ENCODE results near the gene ASB12.

ASB12 gene

DNA sequence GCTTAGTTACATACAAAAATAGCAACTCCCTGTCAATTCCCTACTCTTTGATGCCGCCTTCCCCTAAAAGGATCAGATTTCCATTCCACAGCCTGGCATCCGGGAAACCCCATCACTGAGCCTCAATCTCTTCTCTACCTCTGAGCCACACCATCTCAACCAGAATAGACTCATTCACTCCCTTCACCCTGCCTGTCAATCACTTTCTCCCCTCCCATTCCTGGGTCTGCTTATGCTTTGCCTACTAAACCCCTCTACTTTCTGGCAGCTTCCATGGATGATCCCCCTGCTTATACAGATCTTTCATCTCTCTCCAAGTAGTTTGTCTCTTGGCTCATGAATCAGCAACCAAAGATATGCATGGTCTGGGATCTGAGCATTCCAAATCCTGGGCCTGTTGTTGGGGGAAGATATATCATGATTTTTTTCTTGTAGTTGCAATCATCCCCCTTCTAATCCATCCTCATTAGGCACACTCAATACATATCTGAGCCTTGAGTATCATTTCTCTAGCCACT is 27.5 kb downstream of the ASB12 start:
- peaks cover 31% of the 10 kb centered on the region; the same call in 1 of the 2 replicates for H3K9me3 ChIP-seq (ENCODE audit: control insufficient read depth, insufficient read depth, low read length)
- no peaks in the 10 kb centered on the region for H3K4me1 ChIP-seq (ENCODE audit: control insufficient read depth, insufficient read depth, low read length)
- no peak overlapping the region for H3K27ac ChIP-seq (ENCODE audit: low read depth, low read length)
- no peaks in the 10 kb centered on the region for H3K36me3 ChIP-seq (ENCODE audit: control insufficient read depth, insufficient read depth, low read length)
- peaks cover 11% of the 10 kb centered on the region for H3K27me3 ChIP-seq (ENCODE audit: control insufficient read depth, insufficient read depth, low read length)
- H3K4me3 ChIP-seq (ENCODE audit: low read depth, low read length) = no peak overlapping the region
- no peak overlapping the region for H3K9ac ChIP-seq (ENCODE audit: low read depth, low read length)

DNA sequence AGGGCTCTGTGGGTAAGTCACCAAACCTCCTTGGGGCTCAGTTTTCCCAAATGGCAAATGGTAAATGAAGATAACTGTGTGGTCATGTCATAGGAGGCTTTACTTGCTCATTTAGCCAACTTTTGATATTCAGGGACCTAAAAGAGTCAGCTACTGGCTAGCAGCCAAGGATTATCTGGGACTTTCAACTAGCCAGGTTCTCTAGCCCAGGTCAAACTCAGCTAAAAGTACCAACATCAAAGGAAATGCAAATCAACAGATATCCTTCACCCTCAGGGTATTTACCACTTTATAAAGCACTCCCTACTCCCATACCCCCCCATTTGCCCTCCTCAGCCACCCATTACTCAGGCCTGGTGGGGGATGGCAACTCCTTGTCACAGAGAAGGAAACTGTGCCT is 32.4 kb downstream of the ASB12 start:
- no peak overlapping the region for H3K9ac ChIP-seq (ENCODE audit: low read depth, low read length)
- no peak overlapping the region for H3K4me3 ChIP-seq (ENCODE audit: low read depth, low read length)
- no peak overlapping the region for H3K27ac ChIP-seq (ENCODE audit: low read depth, low read length)
- 0 out of 2 replicates have a peak, but pooled peaks cover 2% of the 10 kb centered on the region for H3K36me3 ChIP-seq (ENCODE audit: control insufficient read depth, insufficient read depth, low read length)
- no peaks in the 10 kb centered on the region for H3K27me3 ChIP-seq (ENCODE audit: control insufficient read depth, insufficient read depth, low read length)
- no peaks in the 10 kb centered on the region for H3K4me1 ChIP-seq (ENCODE audit: control insufficient read depth, insufficient read depth, low read length)
- H3K9me3 ChIP-seq (ENCODE audit: control insufficient read depth, insufficient read depth, low read length) = peaks cover 57% of the 10 kb centered on the region

DNA sequence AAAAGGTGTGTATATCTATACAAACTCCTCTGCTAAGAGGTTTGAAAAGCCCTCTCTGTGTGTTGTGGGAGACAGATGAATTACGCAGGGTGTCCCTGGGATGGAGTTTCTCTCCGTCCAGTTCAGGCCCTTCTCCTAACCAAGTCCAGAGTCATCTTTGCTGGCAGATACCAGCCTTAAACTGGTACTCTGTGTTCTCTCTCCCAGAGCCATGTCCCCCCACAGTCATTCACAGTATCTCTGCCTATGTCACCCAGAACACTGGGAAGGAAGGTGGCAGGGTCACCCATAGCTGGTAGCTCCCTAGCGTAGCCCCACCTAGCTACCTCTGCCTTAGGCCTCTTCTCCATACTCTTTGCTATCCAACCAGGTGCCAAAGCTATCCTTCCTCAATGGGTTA is 33.8 kb downstream of the ASB12 start:
- Histone ChIP-seq H3K27ac (ENCODE audit: low read depth, low read length) (no peak overlapping the region), H3K9me3 (ENCODE audit: control insufficient read depth, insufficient read depth, low read length) (peaks cover 67% of the 10 kb centered on the region), H3K9ac (ENCODE audit: low read depth, low read length) (no peak overlapping the region), H3K36me3 (ENCODE audit: control insufficient read depth, insufficient read depth, low read length) (peaks cover 15% of the 10 kb centered on the region; the same call in 1 of the 2 replicates), H3K27me3 (ENCODE audit: control insufficient read depth, insufficient read depth, low read length) (no peaks in the 10 kb centered on the region), H3K4me1 (ENCODE audit: control insufficient read depth, insufficient read depth, low read length) (no peaks in the 10 kb centered on the region), H3K4me3 (ENCODE audit: low read depth, low read length) (no peak overlapping the region)

DNA sequence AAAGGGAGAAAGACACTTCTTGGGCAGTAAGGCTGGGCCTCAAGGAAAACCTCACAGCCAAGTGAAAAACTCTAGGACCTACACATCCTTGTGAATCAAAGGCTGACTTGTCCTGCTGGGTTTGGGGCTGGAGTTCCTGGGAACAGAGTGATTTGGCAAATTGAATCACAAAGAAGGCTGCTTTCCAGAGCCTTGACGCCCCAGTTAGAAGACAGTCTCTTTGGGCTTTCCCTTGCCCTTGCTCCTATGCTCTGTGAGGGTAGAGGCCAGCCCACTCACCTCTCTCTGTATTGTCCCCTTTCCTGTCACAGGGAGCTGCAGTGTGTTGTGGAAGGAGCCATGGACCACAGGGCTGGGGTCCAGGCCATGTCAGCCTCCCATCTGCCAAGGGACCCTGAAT is 34.5 kb downstream of the ASB12 start:
- no peak overlapping the region for H3K27ac ChIP-seq (ENCODE audit: low read depth, low read length)
- H3K9me3 ChIP-seq (ENCODE audit: control insufficient read depth, insufficient read depth, low read length) = peaks cover 70% of the 10 kb centered on the region
- H3K36me3 ChIP-seq (ENCODE audit: control insufficient read depth, insufficient read depth, low read length) = peaks cover 21% of the 10 kb centered on the region; the same call in 1 of the 2 replicates
- H3K27me3 ChIP-seq (ENCODE audit: control insufficient read depth, insufficient read depth, low read length) = no peaks in the 10 kb centered on the region
- no peaks in the 10 kb centered on the region for H3K4me1 ChIP-seq (ENCODE audit: control insufficient read depth, insufficient read depth, low read length)
- no peak overlapping the region for H3K4me3 ChIP-seq (ENCODE audit: low read depth, low read length)
- H3K9ac ChIP-seq (ENCODE audit: low read depth, low read length) = no peak overlapping the region

DNA sequence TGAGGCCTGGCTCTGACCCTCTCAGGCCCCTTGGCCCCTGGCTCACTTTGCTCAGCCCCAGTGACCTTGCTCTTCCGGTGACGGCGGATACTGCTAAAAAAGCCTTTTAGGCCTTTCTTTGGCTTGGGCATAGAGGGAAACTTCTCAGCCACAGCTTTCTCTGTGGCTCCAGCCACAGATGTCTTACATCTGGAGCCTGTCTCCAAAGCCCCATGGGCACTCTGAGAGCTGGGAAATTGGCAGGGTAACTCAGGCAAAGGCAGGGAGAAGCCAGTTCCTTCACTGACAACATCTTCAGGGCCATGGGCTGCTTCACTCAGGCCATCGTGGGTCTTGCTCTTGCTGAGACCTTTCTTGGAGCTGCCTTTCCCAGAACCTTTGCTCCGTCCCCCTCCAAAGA is 37.7 kb downstream of the ASB12 start:
- H3K4me3 ChIP-seq (ENCODE audit: low read depth, low read length) = no peak overlapping the region
- H3K4me1 ChIP-seq (ENCODE audit: control insufficient read depth, insufficient read depth, low read length) = no peaks in the 10 kb centered on the region
- peaks cover 64% of the 10 kb centered on the region for H3K9me3 ChIP-seq (ENCODE audit: control insufficient read depth, insufficient read depth, low read length)
- H3K27me3 ChIP-seq (ENCODE audit: control insufficient read depth, insufficient read depth, low read length) = no peaks in the 10 kb centered on the region
- H3K27ac ChIP-seq (ENCODE audit: low read depth, low read length) = no peak overlapping the region
- no peak overlapping the region for H3K9ac ChIP-seq (ENCODE audit: low read depth, low read length)
- peaks cover 25% of the 10 kb centered on the region; the same call in 1 of the 2 replicates for H3K36me3 ChIP-seq (ENCODE audit: control insufficient read depth, insufficient read depth, low read length)

- Histone ChIP-seq H3K27me3 (ENCODE audit: control insufficient read depth, insufficient read depth, low read length) (no peaks in the 10 kb centered on the region), H3K4me1 (ENCODE audit: control insufficient read depth, insufficient read depth, low read length) (no peaks in the 10 kb centered on the region), H3K4me3 (ENCODE audit: low read depth, low read length) (no peak overlapping the region), H3K36me3 (ENCODE audit: control insufficient read depth, insufficient read depth, low read length) (peaks cover 25% of the 10 kb centered on the region; the same call in 1 of the 2 replicates), H3K9me3 (ENCODE audit: control insufficient read depth, insufficient read depth, low read length) (peaks cover 69% of the 10 kb centered on the region), H3K27ac (ENCODE audit: low read depth, low read length) (no peak overlapping the region), H3K9ac (ENCODE audit: low read depth, low read length) (no peak overlapping the region)
Measured at GRCh38 chrX:64192040-64192439, 38.4 kb downstream of the ASB12 start.

DNA sequence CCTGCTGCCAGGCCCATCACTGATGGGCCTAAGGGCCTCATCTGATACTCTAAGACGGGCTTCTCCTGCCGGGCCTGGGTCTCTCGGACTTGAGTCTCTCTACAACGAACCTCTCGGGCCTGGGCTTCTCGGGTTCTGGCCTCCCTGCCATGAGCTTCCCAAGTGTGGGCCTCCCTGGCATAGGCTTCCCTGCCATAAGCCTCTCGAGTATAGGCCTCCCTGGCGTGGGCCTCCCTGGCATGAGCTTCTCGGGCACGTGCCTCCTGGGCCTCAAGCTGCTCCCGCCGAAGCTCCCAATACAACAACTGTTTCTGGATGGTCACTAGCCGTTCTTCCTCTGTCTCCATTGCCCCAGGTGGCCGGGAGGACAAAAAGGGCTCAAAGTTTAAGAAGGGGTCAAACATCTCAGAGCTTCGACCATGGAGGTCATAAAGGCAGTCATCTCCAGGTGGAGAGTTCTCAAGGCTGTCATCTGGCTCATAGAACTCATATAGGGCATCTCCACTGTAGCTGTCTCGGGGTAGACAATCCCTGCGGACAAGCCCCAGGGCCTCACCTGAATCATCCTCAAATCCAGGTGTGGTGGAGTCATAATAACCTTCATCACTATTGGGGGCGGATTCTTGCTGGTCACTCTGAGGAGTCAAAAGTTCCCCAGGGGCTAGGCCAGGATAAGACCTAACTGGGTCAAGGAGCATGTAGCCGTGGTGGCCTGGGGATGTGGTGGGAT is 39.0 kb downstream of the ASB12 start:
- H3K4me1 ChIP-seq (ENCODE audit: control insufficient read depth, insufficient read depth, low read length) = no peaks in the 10 kb centered on the region
- H3K27me3 ChIP-seq (ENCODE audit: control insufficient read depth, insufficient read depth, low read length) = no peaks in the 10 kb centered on the region
- H3K9me3 ChIP-seq (ENCODE audit: control insufficient read depth, insufficient read depth, low read length) = peaks cover 69% of the 10 kb centered on the region
- H3K36me3 ChIP-seq (ENCODE audit: control insufficient read depth, insufficient read depth, low read length) = peaks cover 25% of the 10 kb centered on the region; the same call in 1 of the 2 replicates
- H3K4me3 ChIP-seq (ENCODE audit: low read depth, low read length) = no peak overlapping the region
- no peak overlapping the region for H3K9ac ChIP-seq (ENCODE audit: low read depth, low read length)
- no peak overlapping the region for H3K27ac ChIP-seq (ENCODE audit: low read depth, low read length)

GRCh38 chrX:64190136-64190740 is 40.2 kb downstream of the ASB12 start:
- no peak overlapping the region for H3K27ac ChIP-seq (ENCODE audit: low read depth, low read length)
- no peak overlapping the region for H3K4me3 ChIP-seq (ENCODE audit: low read depth, low read length)
- H3K9me3 ChIP-seq (ENCODE audit: control insufficient read depth, insufficient read depth, low read length) = peaks cover 59% of the 10 kb centered on the region
- no peaks in the 10 kb centered on the region for H3K27me3 ChIP-seq (ENCODE audit: control insufficient read depth, insufficient read depth, low read length)
- no peak overlapping the region for H3K9ac ChIP-seq (ENCODE audit: low read depth, low read length)
- no peaks in the 10 kb centered on the region for H3K4me1 ChIP-seq (ENCODE audit: control insufficient read depth, insufficient read depth, low read length)
- H3K36me3 ChIP-seq (ENCODE audit: control insufficient read depth, insufficient read depth, low read length) = peaks cover 25% of the 10 kb centered on the region

GRCh38 chrX:64188901-64189300 is 41.5 kb downstream of the ASB12 start:
- Histone ChIP-seq H3K4me3 (ENCODE audit: low read depth, low read length) (no peak overlapping the region), H3K27ac (ENCODE audit: low read depth, low read length) (no peak overlapping the region), H3K27me3 (ENCODE audit: control insufficient read depth, insufficient read depth, low read length) (no peaks in the 10 kb centered on the region), H3K4me1 (ENCODE audit: control insufficient read depth, insufficient read depth, low read length) (no peaks in the 10 kb centered on the region), H3K36me3 (ENCODE audit: control insufficient read depth, insufficient read depth, low read length) (peaks cover 25% of the 10 kb centered on the region), H3K9ac (ENCODE audit: low read depth, low read length) (no peak overlapping the region), H3K9me3 (ENCODE audit: control insufficient read depth, insufficient read depth, low read length) (peaks cover 64% of the 10 kb centered on the region)

DNA sequence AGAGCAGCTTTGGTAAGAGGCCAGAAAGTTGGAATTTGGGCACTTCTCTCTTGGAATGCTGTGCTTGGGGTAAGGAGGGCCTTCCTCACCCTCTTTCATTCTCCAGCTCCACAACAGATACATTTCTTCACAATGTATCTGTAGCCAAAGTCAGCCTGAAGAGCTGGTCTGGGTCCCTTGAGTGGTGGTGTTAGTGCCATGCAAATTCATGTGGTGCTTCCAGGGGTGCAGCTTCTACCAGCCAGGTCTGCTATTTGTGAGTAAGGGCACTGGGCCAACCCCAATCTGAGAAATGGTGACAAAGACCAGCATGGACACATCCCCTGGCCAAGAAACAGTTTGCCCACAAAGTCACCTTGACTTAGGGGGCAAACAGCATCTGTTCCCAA is 42.7 kb downstream of the ASB12 start:
- Histone ChIP-seq H3K4me1 (ENCODE audit: control insufficient read depth, insufficient read depth, low read length) (no peaks in the 10 kb centered on the region), H3K9ac (ENCODE audit: low read depth, low read length) (no peak overlapping the region), H3K27me3 (ENCODE audit: control insufficient read depth, insufficient read depth, low read length) (no peaks in the 10 kb centered on the region), H3K9me3 (ENCODE audit: control insufficient read depth, insufficient read depth, low read length) (peaks cover 58% of the 10 kb centered on the region), H3K4me3 (ENCODE audit: low read depth, low read length) (no peak overlapping the region), H3K27ac (ENCODE audit: low read depth, low read length) (no peak overlapping the region), H3K36me3 (ENCODE audit: control insufficient read depth, insufficient read depth, low read length) (peaks cover 20% of the 10 kb centered on the region)
